HL-60 (cell line): ENCODE results near the gene PANX2.

Experiments
- DNase-seq, 2 experiments: peaks; one replicate each; pipeline ENCODE4 v3.0.0-alpha.2; 2010 to 2020; ENCODE audit warnings: low read depth in 1 of 2, low spot score in 1 of 2
- H3K27ac ChIP-seq: fragments of 250-450 bp; sonication (Bioruptor Pico); replicated peaks from 2 replicates; pipeline ENCODE4 v1.5.1; 2020; ENCODE audit warnings: mild to moderate bottlenecking, moderate library complexity
- H3K27me3 ChIP-seq: fragments of 250-450 bp; sonication (Bioruptor Pico); 2 replicates; pipeline ENCODE4 v1.5.1; 2021; ENCODE audit warnings: mild to moderate bottlenecking, moderate library complexity; ENCODE audit not compliant: insufficient read depth, poor library complexity, severe bottlenecking
- H3K4me3 ChIP-seq: replicated peaks from 2 replicates; pipeline ENCODE4 v1.5.1; 2011; ENCODE audit warnings: mild to moderate bottlenecking, control low read depth, low read length; ENCODE audit not compliant: insufficient read depth
- GABPA ChIP-seq: IDR thresholded peaks from 2 replicates; pipeline ENCODE4 v1.6.1; 2012; ENCODE audit warnings: low read depth
- POLR2AphosphoS5 ChIP-seq: IDR thresholded peaks from 2 replicates; pipeline ENCODE4 v1.6.1; 2012; ENCODE audit warnings: low read depth
- REST ChIP-seq: IDR thresholded peaks from 2 replicates; pipeline ENCODE4 v1.6.1; 2012; ENCODE audit warnings: low read depth; ENCODE audit not compliant: insufficient replicate concordance
- SPI1 ChIP-seq: IDR thresholded peaks from 2 replicates; pipeline ENCODE4 v1.6.1; 2012; ENCODE audit warnings: low read depth, mild to moderate bottlenecking, borderline replicate concordance
- TF ChIP-seq, protein P1 (sequence below): IDR thresholded peaks from one replicate; pipeline ENCODE4 v1.5.1; 2011; ENCODE audit warnings: low read length, control low read depth, inconsistent platforms; ENCODE audit not compliant: insufficient read depth

Gene PANX2

DNA sequence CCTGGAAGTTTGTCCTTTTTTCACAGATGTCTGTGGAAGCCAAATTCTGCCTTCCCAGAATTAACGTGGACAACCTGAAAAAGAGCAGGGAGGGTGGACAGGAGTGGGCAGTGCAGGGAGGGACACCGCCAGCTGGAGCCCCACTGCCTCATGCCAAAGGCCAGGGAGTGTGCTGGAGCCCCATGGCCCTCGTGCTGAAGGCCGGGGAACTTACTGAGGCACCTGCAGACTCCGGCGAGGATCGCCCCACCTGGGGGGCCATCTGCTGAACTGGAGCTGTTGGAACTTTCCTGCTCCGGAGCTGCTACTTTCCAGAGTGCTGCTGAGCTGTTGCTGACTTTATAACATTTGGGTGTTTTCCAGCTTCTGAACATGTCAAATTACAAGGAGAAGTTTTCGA is 45.5 kb upstream of the PANX2 start:
- H3K4me3 ChIP-seq: no peak overlapping the region

GRCh38 chr22:50129121-50129736 is 41.3 kb upstream of the PANX2 start:
- Histone ChIP-seq H3K27ac (no peak overlapping the region), H3K4me3 (no peak overlapping the region), H3K27me3 (no peaks in the 10 kb centered on the region)
- no peak for DNase-seq
- no peak for TF ChIP-seq SPI1
- no peak for TF ChIP-seq GABPA
- no peak for TF ChIP-seq REST
- no peak for TF ChIP-seq POLR2AphosphoS5

More for the DNA sequence above, 45.5 kb upstream of the PANX2 start:
- Histone ChIP-seq H3K27ac (no peak overlapping the region), H3K27me3 (no peaks in the 10 kb centered on the region)
- no peak for TF ChIP-seq GABPA
- TF ChIP-seq, protein P1, sequence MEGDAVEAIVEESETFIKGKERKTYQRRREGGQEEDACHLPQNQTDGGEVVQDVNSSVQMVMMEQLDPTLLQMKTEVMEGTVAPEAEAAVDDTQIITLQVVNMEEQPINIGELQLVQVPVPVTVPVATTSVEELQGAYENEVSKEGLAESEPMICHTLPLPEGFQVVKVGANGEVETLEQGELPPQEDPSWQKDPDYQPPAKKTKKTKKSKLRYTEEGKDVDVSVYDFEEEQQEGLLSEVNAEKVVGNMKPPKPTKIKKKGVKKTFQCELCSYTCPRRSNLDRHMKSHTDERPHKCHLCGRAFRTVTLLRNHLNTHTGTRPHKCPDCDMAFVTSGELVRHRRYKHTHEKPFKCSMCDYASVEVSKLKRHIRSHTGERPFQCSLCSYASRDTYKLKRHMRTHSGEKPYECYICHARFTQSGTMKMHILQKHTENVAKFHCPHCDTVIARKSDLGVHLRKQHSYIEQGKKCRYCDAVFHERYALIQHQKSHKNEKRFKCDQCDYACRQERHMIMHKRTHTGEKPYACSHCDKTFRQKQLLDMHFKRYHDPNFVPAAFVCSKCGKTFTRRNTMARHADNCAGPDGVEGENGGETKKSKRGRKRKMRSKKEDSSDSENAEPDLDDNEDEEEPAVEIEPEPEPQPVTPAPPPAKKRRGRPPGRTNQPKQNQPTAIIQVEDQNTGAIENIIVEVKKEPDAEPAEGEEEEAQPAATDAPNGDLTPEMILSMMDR: no peak
- TF ChIP-seq SPI1: no peak
- no peak for TF ChIP-seq POLR2AphosphoS5
- no peak for TF ChIP-seq REST
- DNase-seq: no peak

- H3K27me3 ChIP-seq: no peaks in the 10 kb centered on the region
- H3K4me3 ChIP-seq: no peak overlapping the region
- DNase-seq: no peak
- no peak overlapping the region for H3K27ac ChIP-seq
- TF ChIP-seq, protein P1: no peak
- TF ChIP-seq POLR2AphosphoS5: no peak
- TF ChIP-seq GABPA: no peak
- no peak for TF ChIP-seq REST
- no peak for TF ChIP-seq SPI1
These were observed 38.6 kb upstream of the PANX2 start for GRCh38 chr22:50131894-50132293.
